Mucosa of gallbladder (tissue), 1 donor: ENCODE data around the gene PPT2. TPM values are rescaled to one million over a fixed set of nuclear protein-coding genes. Genes with fewer than 3 reads are reported as not detected.
"Not testable (repeated sequence)": the region's sequence is repeated elsewhere in the genome, so short reads cannot be mapped to it uniquely, and the experiment has no call there.

Source experiments
- DNase-seq: peaks from one replicate; pipeline ENCODE4 v3.0.0-alpha.2; 2020; ENCODE audit warnings: low spot score
- total RNA-seq: library from RNA; stranded (reverse); gene quantifications from one replicate; pipeline ENCODE4 v1.2.1, GENCODE V29; 2021
- donor health status: DM: no; HTN: no; CAD: no.

PPT2 gene
- total RNA-seq, 1 donor from 2014 or later, result 17.4 TPM

GRCh38 chr6:32189069-32189741 lies 35.3 kb downstream of the PPT2 start:
- no peak for DNase-seq

DNA sequence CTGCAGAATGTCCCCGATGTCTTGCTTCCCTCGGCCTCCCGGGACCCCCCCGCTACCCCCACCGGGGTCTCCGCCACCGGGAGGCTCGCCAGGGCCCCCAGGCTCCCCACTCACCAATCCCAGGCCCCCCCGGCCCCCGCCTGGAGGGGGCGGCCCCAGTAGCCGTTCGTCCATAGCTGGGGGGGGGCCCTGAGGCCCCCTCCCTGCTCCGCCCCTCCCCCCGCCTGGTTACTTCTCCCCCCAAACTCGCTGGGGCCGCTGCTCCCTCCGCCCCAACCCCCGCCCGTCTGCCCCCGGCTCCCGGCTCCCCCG lies 35.8 kb downstream of the PPT2 start:
- no peak for DNase-seq

DNA sequence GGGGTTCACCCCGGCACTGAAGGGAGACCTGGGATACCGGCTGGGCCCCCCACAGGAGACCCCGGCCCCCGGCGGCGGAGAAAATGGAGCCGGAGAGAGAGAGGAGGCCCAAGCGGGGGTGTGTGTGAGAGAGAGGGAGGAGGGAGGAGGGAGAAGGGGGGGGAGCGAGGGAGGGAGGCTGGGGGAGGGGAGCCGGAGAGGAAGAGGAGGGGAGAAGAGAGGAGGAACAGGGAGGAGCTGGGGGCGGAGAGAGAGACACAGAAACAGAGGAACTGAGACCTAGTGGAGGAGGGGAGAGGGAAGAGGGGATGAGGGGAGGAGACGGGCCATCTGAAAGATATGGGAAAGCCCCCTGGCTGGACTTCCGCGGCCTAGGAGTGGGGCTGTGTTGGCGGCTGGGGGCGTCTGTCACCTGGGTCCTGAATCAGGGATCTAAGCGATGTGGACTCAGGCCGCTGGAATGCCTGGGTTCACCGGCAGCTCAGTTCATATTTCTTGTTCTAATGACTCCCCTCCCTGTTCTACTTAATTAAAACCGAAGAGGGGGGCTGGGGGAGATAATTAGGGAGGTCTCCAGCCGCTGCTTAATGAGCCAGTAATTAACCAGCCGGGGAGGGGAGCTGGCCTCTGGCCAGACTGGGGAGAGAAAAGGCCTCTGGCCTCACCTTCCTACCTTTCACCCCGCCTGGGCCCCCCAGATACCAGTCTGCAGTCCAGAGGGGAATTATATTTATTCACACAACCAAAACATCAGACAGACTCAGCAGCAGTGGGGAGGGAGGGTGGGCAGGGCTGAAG lies 36.3 kb downstream of the PPT2 start, which contains the start of gene PBX2:
PBX2 (minus strand) TSS at position 149 of the 798 bp plus-strand sequence. CDS start 287 bp downstream, outside the sequence.
- DNase-seq, result peak; percentile 91

GRCh38 chr6:32190911-32191677 lies 37.2 kb downstream of the PPT2 start:
- no peak for DNase-seq

DNA sequence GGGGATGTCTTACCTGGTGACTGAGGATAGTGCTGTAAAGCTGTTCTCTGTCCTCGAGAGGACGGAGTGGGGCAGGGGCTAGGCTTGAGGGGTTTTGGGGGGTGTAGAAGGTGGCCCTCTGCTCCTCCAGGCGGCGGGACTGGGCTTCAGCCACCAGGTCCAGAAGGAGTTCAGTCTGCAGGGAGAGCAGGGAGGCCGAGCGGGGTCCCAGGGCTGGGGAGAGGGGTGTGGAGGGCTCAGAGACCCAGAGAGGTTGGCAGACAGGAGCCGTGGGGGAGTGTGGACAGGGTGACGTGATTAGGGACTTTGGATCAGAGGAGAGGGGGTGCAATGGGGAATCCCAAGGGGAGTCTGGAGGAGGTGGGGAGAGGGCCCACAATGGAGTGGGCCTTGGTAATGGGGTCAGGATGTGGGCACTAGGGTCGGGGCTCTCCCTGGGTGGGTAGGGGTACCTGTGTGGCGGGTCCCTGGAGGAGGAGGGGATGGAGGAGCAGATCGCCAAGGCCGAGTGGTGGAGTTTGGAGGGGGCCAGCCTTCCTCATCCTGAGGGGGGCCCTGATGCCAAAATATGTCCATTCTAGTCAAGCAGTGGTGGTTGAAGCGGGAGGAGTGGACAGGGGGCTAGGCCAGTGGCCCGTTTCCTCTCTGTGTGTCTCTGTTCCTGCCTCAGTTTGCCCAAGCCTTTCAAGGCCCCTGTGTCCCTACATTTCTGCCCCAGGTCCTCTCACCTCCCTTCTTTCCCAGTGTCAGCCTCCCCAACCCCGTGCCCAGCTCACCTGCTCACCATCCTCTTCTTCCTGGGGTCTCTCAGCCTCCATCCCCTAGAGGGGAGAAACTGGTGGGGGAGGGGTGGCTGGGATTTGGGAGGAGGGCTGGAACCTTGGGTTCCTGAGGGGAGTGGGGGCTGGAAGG lies 38.0 kb downstream of the PPT2 start:
- no peak for DNase-seq

GRCh38 chr6:32192608-32193039 lies 38.7 kb downstream of the PPT2 start, which contains the start of gene GPSM3:
Gene GPSM3 (minus strand): TSS chr6:32192643. CDS start chr6:32192513, 130 bp downstream.
- DNase-seq, result no peak

GRCh38 chr6:32193096-32193495 lies 39.2 kb downstream of the PPT2 start:
- DNase-seq, result not testable (repeated sequence)

DNA sequence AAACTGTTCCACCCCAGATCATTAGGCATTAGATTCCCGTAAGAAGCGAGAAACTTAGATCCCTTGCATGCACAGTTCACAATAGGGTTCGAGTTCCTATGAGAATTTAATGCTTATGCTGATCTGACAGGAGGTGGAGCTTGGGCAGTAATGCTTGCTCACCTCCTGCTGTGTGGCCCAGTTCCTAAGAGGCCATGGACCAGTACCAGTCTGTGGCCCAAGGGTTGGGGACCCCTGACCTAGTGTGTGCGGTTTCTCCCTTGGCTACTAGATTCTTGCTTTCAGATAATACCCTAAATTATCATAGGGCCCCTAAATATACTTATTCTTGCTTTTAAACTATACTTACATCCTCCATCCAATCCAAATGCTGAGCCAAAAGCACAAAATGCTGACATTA lies 40.4 kb downstream of the PPT2 start:
- DNase-seq, result no peak

GRCh38 chr6:32194825-32195651 lies 41.1 kb downstream of the PPT2 start:
- DNase-seq, result no peak

DNA sequence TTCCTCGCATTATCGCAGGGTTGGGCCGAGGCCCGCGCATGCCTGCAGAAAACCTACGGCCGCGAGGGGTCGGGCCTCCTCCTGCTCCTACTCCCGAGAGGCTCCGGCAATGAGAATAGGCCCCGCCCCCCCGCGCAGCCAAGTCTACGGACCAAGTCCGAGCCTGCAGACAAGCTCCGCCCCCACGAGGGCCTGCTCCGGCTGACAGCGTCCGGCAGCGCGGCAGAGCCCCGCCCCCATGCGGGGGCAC lies 41.6 kb downstream of the PPT2 start:
- DNase-seq, result peak; percentile 100

DNA sequence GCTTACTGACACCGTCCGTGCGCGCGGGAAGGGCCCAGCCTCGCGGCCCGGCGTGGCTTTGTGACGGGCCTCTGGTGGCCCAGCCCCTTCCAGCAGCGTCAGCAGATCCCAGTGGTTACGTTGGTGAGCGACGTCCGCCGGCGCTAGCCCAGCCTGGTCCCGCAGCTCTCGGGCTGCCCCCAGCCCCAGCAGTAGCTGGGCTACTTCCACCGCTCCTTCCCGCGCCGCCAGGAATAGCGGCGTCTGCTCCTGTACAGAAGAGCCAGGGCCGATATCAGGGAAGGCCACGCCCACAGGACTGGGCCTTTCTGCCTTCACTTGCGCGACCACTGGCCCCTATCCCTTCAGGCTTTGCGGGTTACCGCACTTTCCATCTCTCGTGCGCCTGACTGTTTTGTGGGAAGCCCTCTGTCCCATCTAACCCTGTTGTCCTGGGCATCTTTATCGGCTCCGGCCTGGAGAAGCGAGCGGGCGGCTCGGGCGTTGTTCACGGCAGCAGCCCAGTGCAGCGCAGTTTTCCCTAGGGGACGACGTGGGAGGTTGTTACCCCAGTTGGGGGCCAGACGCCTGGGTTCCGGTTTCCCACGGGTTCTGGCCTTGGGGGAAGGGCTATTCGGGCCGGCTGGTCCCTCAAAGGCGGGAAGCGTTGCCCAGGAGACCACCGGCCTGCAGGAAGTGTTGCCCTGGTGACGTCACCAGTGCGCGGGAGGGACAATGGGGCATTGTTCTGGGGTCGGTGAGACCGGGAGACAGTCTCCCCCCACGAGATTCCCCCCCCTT lies 42.2 kb downstream of the PPT2 start:
- peak; percentile 87 for DNase-seq

DNA sequence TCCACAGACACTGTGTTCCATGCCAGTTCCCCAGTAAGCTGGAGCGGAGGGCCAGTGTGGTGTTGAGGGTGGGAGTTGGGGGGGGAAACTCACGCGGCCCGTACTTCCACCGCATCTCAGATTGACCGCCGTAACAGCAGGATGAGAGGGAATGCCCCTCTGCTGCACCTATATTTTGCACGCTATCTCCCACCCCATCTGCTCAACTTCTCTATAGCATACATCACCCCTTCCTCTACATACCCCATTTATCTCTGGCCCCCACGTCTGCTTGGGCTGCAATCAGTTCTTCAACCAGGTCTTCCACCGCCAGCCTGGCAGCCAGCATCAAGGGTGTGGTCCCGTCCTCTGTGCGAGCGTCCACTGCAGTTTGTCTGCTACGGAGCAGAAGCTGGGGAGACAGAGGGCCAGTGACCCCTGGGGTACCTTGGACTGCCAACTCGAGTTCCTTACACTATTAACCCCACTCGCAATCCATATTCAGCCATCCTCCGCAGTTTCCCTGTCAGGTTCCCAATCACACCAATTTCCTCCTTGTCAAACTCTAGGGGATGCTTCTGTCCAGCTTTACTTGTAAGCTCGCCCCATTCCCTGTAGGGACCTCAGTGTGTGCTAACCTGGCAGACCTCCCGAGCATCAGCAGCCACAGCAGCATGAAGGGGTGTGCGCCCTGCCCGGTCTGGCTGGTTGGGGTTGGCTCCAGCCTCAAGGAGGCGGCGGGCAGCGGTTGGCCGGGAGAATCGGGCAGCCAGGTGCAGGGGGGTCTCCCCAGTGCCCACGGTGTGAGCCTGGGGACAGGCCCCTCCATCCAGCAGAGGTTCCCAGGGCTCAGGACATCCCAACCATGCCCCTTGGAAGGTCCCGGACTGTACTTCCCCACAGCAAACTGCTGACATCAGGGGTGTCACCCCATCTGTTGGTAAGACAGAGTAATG lies 43.0 kb downstream of the PPT2 start:
- DNase-seq, result no peak

GRCh38 chr6:32198345-32198696 lies 44.4 kb downstream of the PPT2 start:
- no peak for DNase-seq

DNA sequence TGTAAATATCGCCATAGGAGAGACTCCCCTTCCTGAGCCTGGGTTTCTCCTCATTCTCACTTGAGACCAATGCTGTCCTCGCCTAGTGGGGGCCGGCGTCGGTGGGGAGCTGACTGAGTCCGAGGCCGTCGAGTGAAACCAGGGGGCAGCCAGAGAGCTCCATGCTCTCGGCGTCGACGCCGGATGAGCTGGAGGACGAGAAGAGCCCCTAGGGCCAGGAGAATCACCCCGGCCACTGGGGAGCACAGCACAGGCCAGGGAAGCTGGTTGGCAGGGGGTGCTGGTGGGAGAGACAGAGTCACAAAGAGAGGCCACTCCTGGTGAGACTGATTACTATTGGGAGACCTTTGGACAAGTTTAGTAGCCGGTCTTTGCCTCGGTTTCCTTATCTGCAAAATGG lies 44.9 kb downstream of the PPT2 start:
- no peak for DNase-seq

DNA sequence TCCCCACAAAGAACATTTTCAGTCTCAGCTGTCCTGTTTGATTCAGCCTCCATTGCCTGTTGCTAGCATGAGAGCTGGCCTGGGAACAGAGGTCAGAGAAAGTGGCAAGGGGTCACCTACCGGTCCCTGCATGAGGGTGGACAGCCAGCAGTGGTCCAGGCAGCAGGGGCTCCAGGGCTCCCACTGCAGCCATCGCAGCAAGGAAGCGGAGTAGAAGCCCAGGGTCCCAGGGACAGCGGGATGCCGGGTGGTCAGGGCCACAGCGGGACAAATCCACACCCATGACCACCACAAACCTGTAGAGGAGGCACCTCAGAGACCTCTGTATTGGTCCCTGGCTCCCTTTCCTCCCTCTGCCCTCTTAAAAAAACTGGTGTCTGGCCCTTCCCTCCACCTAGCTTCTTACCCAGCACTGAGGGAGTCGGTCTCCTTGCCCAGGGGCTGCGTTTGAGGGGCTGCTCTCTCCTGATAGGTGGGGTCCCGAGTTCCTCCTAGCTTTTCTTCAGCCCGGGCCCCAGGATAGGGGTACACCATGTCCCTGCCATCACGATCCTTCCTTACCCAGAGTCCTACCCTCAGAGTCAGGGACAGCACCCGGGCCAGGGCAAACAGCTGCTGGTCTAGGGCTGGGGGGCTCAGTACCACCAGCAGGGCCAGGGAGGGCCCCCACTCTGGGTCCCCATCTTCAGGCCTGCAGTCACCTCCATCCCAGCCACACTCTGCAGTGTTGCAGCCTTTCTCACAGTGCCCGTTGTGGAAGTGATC lies 47.0 kb downstream of the PPT2 start:
- DNase-seq, result no peak

- DNase-seq, result no peak
Observed at GRCh38 chr6:32202186-32202585, 48.2 kb downstream of the PPT2 start.

GRCh38 chr6:32203426-32204267 lies 49.7 kb downstream of the PPT2 start:
- DNase-seq, result no peak
